Neuronal stem cell (in vitro differentiated cells): ENCODE results near the gene INSM2.

Source experiments
- DNase-seq: peaks from one replicate; pipeline ENCODE4 v3.0.0-alpha.2; 2013; ENCODE audit warnings: low spot score
- H2AFZ ChIP-seq: one replicate; pipeline ENCODE4 v1.6.1; 2013; ENCODE audit warnings: mild to moderate bottlenecking, low read length, inconsistent platforms
- H2AK5ac ChIP-seq: 2 replicates; pipeline ENCODE4 v1.6.1; 2013; ENCODE audit warnings: low read depth, mild to moderate bottlenecking, inconsistent platforms, low read length, moderate library complexity, mixed read lengths
- H2BK120ac ChIP-seq: 2 replicates; pipeline ENCODE4 v1.6.1; 2013; ENCODE audit warnings: low read depth, mild to moderate bottlenecking, inconsistent platforms, low read length, moderate library complexity, mixed read lengths
- H2BK12ac ChIP-seq: one replicate; pipeline ENCODE4 v1.6.1; 2013; ENCODE audit warnings: low read length, inconsistent platforms
- H2BK15ac ChIP-seq: 2 replicates; pipeline ENCODE4 v1.6.1; 2013; ENCODE audit warnings: mild to moderate bottlenecking, low read length, inconsistent platforms, mixed read lengths
- H2BK5ac ChIP-seq: one replicate; pipeline ENCODE4 v1.6.1; 2013; ENCODE audit warnings: inconsistent platforms, mild to moderate bottlenecking, low read length, moderate library complexity
- H3K14ac ChIP-seq: one replicate; pipeline ENCODE4 v1.6.1; 2013; ENCODE audit warnings: low read length, inconsistent platforms
- H3K18ac ChIP-seq: 2 replicates; pipeline ENCODE4 v1.6.1; 2013; ENCODE audit warnings: low read length, inconsistent platforms
- H3K23ac ChIP-seq: 2 replicates; pipeline ENCODE4 v1.6.1; 2013; ENCODE audit warnings: low read depth, mild to moderate bottlenecking, mixed read lengths, low read length, inconsistent platforms; ENCODE audit not compliant: poor library complexity
- H3K27ac ChIP-seq: replicated peaks from 3 replicates; pipeline ENCODE4 v1.5.1; 2013; ENCODE audit warnings: low read length, inconsistent platforms
- H3K27me3 ChIP-seq, 3 experiments: 2 replicates each; pipeline ENCODE4 v1.6.1; 2013; ENCODE audit warnings: low read length in 3 of 3, mild to moderate bottlenecking in 2 of 3, inconsistent platforms in 1 of 3, low read depth in 1 of 3, mixed read lengths in 1 of 3, moderate library complexity in 1 of 3; ENCODE audit not compliant: control insufficient read depth in 3 of 3, insufficient read depth in 3 of 3
- H3K36me3 ChIP-seq, 2 donors: replicated peaks in 1 of 2; 2 replicates each; pipeline ENCODE4 v1.6.1; 2013; ENCODE audit warnings: low read length in 2 of 2; ENCODE audit not compliant: control insufficient read depth in 2 of 2, insufficient read depth in 2 of 2
- H3K4ac ChIP-seq: 2 replicates; pipeline ENCODE4 v1.6.1; 2013; ENCODE audit warnings: inconsistent platforms, mild to moderate bottlenecking, low read length, moderate library complexity
- H3K4me1 ChIP-seq, 2 donors: 1 replicate in 1 of 2; 2 replicates in 1 of 2; pipeline ENCODE4 v1.6.1; 2013; ENCODE audit warnings: low read length in 2 of 2, low read depth in 1 of 2; ENCODE audit not compliant: control insufficient read depth in 2 of 2, insufficient read depth in 1 of 2
- H3K4me2 ChIP-seq: one replicate; pipeline ENCODE4 v1.6.1; 2013; ENCODE audit warnings: mild to moderate bottlenecking, low read length, inconsistent platforms; ENCODE audit not compliant: insufficient read depth, poor library complexity, severe bottlenecking
- H3K4me3 ChIP-seq, 2 donors: 2 replicates each; pipeline ENCODE4 v1.5.1; 2013; ENCODE audit warnings: low read length in 2 of 2, mild to moderate bottlenecking in 2 of 2, inconsistent platforms in 1 of 2, moderate library complexity in 1 of 2
- H3K79me1 ChIP-seq: one replicate; pipeline ENCODE4 v1.6.1; 2013; ENCODE audit warnings: low read depth, mild to moderate bottlenecking, inconsistent platforms, low read length, moderate library complexity
- H3K9ac ChIP-seq: one replicate; pipeline ENCODE4 v1.6.1; 2013; ENCODE audit warnings: mild to moderate bottlenecking, low read depth, low read length, inconsistent platforms; ENCODE audit not compliant: poor library complexity
- H3K9me3 ChIP-seq, 2 donors: replicated peaks in 1 of 2; 2 replicates each; pipeline versions ENCODE3 to v1.6.1; 2013; ENCODE audit warnings: low read length in 2 of 2, mild to moderate bottlenecking in 2 of 2, inconsistent platforms in 1 of 2, low read depth in 1 of 2, mixed read lengths in 1 of 2, moderate library complexity in 1 of 2; ENCODE audit not compliant: control insufficient read depth in 2 of 2, insufficient read depth in 1 of 2
- H4K8ac ChIP-seq: one replicate; pipeline ENCODE4 v1.6.1; 2013; ENCODE audit warnings: low read depth, mild to moderate bottlenecking, inconsistent platforms, low read length, moderate library complexity
- H4K91ac ChIP-seq: one replicate; pipeline ENCODE4 v1.6.1; 2013; ENCODE audit warnings: low read length, low read depth, mild to moderate bottlenecking, inconsistent platforms; ENCODE audit not compliant: poor library complexity
- WGBS, 2 donors: extraction: QIAGEN DNeasy Blood & Tissue Kit; methylation state at CpG; one replicate each; pipeline ENCODE4 v1.1.7; 2013; ENCODE audit warnings: missing lambda C conversion rate in 2 of 2, mixed read lengths in 1 of 2; ENCODE audit not compliant: insufficient read length in 2 of 2, insufficient replicate concordance in 1 of 2; ENCODE audit errors: extremely low coverage in 2 of 2; 5-methylcytosine and 5-hydroxymethylcytosine counted together

Gene INSM2

DNA sequence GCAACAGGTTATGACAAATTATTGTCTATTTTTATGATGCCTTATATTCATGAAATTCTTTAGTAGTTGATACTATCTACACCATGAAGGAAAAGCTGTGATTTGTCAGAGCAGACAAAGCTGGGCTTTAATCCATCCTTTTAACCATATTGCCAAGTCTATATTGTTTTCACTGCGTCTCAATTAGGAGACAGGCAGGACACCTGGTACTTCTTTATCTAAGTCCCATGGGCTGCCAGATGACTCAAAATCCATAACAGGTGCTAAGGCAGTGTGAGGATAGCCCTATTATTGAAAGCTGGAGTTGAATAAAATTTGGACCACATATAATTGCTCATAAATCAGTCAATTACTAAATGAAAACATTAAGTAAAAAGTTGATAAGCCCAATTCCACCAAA lies 22.6 kb downstream of the INSM2 start:
- no peaks in the 10 kb centered on the region for H3K27me3 ChIP-seq

DNA sequence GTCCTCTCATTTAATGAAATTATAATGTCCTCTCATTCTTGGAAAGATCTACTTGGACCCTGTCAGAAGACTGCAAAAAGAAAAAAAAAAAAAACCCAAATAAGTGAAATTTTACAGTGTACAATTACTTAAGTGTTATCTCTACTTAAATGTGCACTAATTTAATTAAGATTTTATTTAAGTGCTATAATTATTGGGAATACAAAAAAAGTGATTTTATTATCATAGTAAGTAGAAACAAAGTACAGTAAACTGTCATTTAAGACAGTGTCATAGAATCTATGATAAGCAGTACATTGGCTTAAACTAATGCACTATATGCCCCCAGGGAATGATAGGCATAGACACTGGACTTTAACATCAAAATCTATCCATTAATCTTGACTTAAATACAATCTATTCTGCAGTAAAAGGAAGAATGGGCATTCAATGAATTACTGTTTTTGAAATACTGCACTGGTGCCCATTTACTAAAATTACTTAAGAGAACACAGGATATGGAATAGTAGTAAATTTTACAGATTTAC lies 23.3 kb downstream of the INSM2 start:
- no peak overlapping the region for H2BK15ac ChIP-seq
- H3K4me1 ChIP-seq: peaks cover 4 to 6% of the 10 kb centered on the region in 2 donors
- no peaks in the 10 kb centered on the region for H3K27me3 ChIP-seq
- H3K14ac ChIP-seq: no peak overlapping the region
- no peak overlapping the region for H4K8ac ChIP-seq
- no peak overlapping the region for H4K91ac ChIP-seq
- no peak overlapping the region for H2BK12ac ChIP-seq
- H3K9ac ChIP-seq: no peak overlapping the region
- no peaks in the 10 kb centered on the region for H3K79me1 ChIP-seq
- no peak overlapping the region for H3K4me3 ChIP-seq
- H3K4ac ChIP-seq: no peak overlapping the region
- H2AFZ ChIP-seq: no peak overlapping the region
- no peak overlapping the region for H3K4me2 ChIP-seq
- H2BK120ac ChIP-seq: no peak overlapping the region
- H3K27ac ChIP-seq: no peak overlapping the region
- no peak overlapping the region for H2BK5ac ChIP-seq
- H3K23ac ChIP-seq: no peak overlapping the region
- no peaks in the 10 kb centered on the region for H3K9me3 ChIP-seq
- H3K18ac ChIP-seq: no peak overlapping the region
- DNase-seq: no peak
- no peak overlapping the region for H2AK5ac ChIP-seq
- no peaks in the 10 kb centered on the region for H3K36me3 ChIP-seq

More for the DNA sequence above, 22.6 kb downstream of the INSM2 start:
- H3K9me3 ChIP-seq: no peaks in the 10 kb centered on the region
- no peak overlapping the region for H3K18ac ChIP-seq
- no peaks in the 10 kb centered on the region for H3K79me1 ChIP-seq
- peaks cover 2 to 6% of the 10 kb centered on the region in 2 donors for H3K4me1 ChIP-seq
- H3K14ac ChIP-seq: no peak overlapping the region
- no peak overlapping the region for H4K8ac ChIP-seq
- no peak overlapping the region for H4K91ac ChIP-seq
- no peak overlapping the region for H2AK5ac ChIP-seq
- no peak overlapping the region for H3K4ac ChIP-seq
- no peak for DNase-seq
- no peak overlapping the region for H2BK15ac ChIP-seq
- no peak overlapping the region for H2BK5ac ChIP-seq
- no peak overlapping the region for H2BK12ac ChIP-seq
- no peak overlapping the region for H2AFZ ChIP-seq
- no CpG with 5 or more reads among the region's 1 CpG for WGBS, 2 donors
- no peak overlapping the region for H3K27ac ChIP-seq
- no peak overlapping the region for H3K23ac ChIP-seq
- no peak overlapping the region for H3K9ac ChIP-seq
- no peak overlapping the region for H2BK120ac ChIP-seq
- H3K36me3 ChIP-seq: no peaks in the 10 kb centered on the region
- H3K4me3 ChIP-seq: no peak overlapping the region
- no peak overlapping the region for H3K4me2 ChIP-seq

DNA sequence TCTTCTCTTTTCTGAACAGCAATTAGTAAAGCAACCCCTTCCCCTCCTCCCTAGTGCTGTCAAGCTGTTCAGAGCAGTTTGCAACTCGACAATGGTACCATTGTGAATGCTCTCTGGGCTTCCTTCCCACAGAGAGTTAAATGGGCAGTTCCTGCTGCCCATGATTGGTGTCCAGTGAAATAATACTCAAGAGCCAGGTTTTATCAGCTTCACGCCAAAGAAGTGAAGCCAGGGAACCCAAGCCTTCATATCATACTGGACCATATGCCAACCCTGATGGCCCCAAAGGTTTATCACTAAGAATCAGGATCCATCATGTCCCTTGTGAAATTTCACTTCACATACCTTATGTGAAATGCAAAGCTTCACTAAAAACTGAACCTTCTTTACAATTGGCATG lies 24.7 kb downstream of the INSM2 start:
- H3K18ac ChIP-seq: no peak overlapping the region
- H2BK12ac ChIP-seq: no peak overlapping the region
- no peak overlapping the region for H3K4ac ChIP-seq
- DNase-seq: peak; percentile 61
- H2BK120ac ChIP-seq: no peak overlapping the region
- H3K27me3 ChIP-seq: no peaks in the 10 kb centered on the region
- no peak overlapping the region for H3K4me3 ChIP-seq
- peaks cover 4 to 6% of the 10 kb centered on the region in 2 donors for H3K4me1 ChIP-seq
- H2BK5ac ChIP-seq: no peak overlapping the region
- no peak overlapping the region for H2AFZ ChIP-seq
- no peak overlapping the region for H2AK5ac ChIP-seq
- no peaks in the 10 kb centered on the region for H3K79me1 ChIP-seq
- H4K91ac ChIP-seq: no peak overlapping the region
- H3K27ac ChIP-seq: peak overlapping the region; percentile 77
- no peak overlapping the region for H2BK15ac ChIP-seq
- H3K9me3 ChIP-seq: no peaks in the 10 kb centered on the region
- no peaks in the 10 kb centered on the region for H3K36me3 ChIP-seq
- no peak overlapping the region for H3K14ac ChIP-seq
- no peak overlapping the region for H3K9ac ChIP-seq
- H4K8ac ChIP-seq: no peak overlapping the region
- WGBS, 2 donors: no CpG with 5 or more reads among the region's 2 CpGs
- H3K23ac ChIP-seq: no peak overlapping the region
- no peak overlapping the region for H3K4me2 ChIP-seq

DNA sequence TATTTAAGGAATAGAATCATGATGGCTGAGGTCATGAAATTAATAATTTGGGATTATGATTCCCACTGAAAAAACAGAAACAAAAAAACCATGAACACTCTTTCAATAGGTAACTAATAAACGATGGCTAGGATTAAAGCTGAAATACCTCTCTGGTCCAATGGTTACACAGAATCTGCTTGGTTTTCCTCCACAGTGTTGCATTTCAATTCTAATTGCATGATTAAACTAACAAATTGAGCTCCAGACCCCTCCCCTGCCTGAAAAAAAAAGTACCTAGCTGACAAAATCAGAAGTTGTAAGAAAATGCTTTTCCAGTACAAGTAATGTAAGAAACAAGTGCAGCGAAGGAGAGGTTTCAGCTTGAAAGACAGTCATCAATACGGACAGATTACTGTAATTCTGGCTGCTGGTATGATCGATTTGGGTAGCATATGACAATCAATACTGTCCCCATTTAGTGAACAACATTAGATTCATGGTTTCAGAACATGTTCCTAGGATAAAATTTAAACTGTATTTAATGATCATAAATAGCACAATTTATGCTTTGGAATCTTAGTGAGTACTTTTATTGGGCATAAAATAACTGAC lies 32.0 kb downstream of the INSM2 start:
- no peak overlapping the region for H2BK120ac ChIP-seq
- no peak overlapping the region for H2BK5ac ChIP-seq
- H3K9me3 ChIP-seq: no peaks in the 10 kb centered on the region
- no peak overlapping the region for H3K4me3 ChIP-seq
- DNase-seq: no peak
- no peak overlapping the region for H2AFZ ChIP-seq
- H3K4me2 ChIP-seq: no peak overlapping the region
- no peak overlapping the region for H2BK15ac ChIP-seq
- no peaks in the 10 kb centered on the region for H3K36me3 ChIP-seq
- WGBS, 2 donors: no CpG with 5 or more reads among the region's 4 CpGs
- H3K4ac ChIP-seq: no peak overlapping the region
- no peak overlapping the region for H3K27ac ChIP-seq
- H3K23ac ChIP-seq: no peak overlapping the region
- H3K79me1 ChIP-seq: no peaks in the 10 kb centered on the region
- no peak overlapping the region for H3K9ac ChIP-seq
- H3K18ac ChIP-seq: no peak overlapping the region
- no peak overlapping the region for H2AK5ac ChIP-seq
- no peaks in the 10 kb centered on the region for H3K27me3 ChIP-seq
- H3K4me1 ChIP-seq: peaks cover 0 to 2% of the 10 kb centered on the region in 2 donors
- no peak overlapping the region for H4K8ac ChIP-seq
- no peak overlapping the region for H3K14ac ChIP-seq
- H2BK12ac ChIP-seq: no peak overlapping the region
- H4K91ac ChIP-seq: no peak overlapping the region
